Aorta (tissue), 5 donors: ENCODE results near the gene LILRA6. TPM values are rescaled to one million over a fixed set of nuclear protein-coding genes. Genes with fewer than 3 reads are reported as not detected.
"Not testable (repeated sequence)": the region's sequence is repeated elsewhere in the genome, so short reads cannot be mapped to it uniquely, and the experiment has no call there.

Experiments used
- ATAC-seq: fragments of 200-7000 bp; cut with Tn5 transposase; one replicate; pipeline ENCODE4 v1.9.1; 2022; ENCODE audit warnings: moderate library complexity; ENCODE audit not compliant: low FRiP score
- DNase-seq, 2 donors: peaks; one replicate each; pipeline ENCODE4 v3.0.0-alpha.2; 2020
- H3K27ac ChIP-seq, 2 donors: one replicate each; pipeline ENCODE4 v1.5.1; 2013; ENCODE audit warnings: low read length in 2 of 2, mild to moderate bottlenecking in 2 of 2, moderate library complexity in 2 of 2, control low read depth in 1 of 2, inconsistent platforms in 1 of 2, low read depth in 1 of 2
- H3K27me3 ChIP-seq, 2 donors: one replicate each; pipeline ENCODE4 v1.6.1; 2013; ENCODE audit warnings: control low read depth in 1 of 2, low read length in 1 of 2, mild to moderate bottlenecking in 1 of 2, moderate library complexity in 1 of 2; ENCODE audit not compliant: insufficient read depth in 2 of 2, control insufficient read depth in 1 of 2
- H3K36me3 ChIP-seq, 2 donors: one replicate each; pipeline ENCODE4 v1.6.1; 2013; ENCODE audit warnings: control low read depth in 1 of 2, low read length in 1 of 2, mild to moderate bottlenecking in 1 of 2; ENCODE audit not compliant: insufficient read depth in 2 of 2, control insufficient read depth in 1 of 2
- H3K4me1 ChIP-seq, 2 donors: one replicate each; pipeline ENCODE4 v1.6.1; 2013; ENCODE audit warnings: low read length in 2 of 2, control low read depth in 1 of 2, mild to moderate bottlenecking in 1 of 2, moderate library complexity in 1 of 2; ENCODE audit not compliant: insufficient read depth in 2 of 2, control insufficient read depth in 1 of 2
- H3K4me3 ChIP-seq, 2 donors: one replicate each; pipeline ENCODE4 v1.5.1; 2013; ENCODE audit warnings: low read length in 2 of 2, control low read depth in 1 of 2, mild to moderate bottlenecking in 1 of 2
- H3K9me3 ChIP-seq: one replicate; pipeline ENCODE4 v1.6.1; 2013; ENCODE audit warnings: mild to moderate bottlenecking, low read length; ENCODE audit not compliant: control insufficient read depth
- WGBS, 2 donors: extraction: QIAGEN DNeasy Blood & Tissue Kit; methylation state at CpG; one replicate each; pipeline ENCODE4 v1.1.7; 2013; 5-methylcytosine and 5-hydroxymethylcytosine counted together
- intact Hi-C, 2 donors: fragments of 100-400 bp; cut with DNase I; formaldehyde crosslinking; loops; one replicate each; pipeline versions ENCODE4 v1.14.2 to v1.15.0; 2022
- polyA plus RNA-seq, 2 donors: library from polyadenylated mRNA; stranded (reverse); fragments of 200-250 nt; gene quantifications; one replicate each; pipeline ENCODE4 v1.2.3, GENCODE V29; 2013
- total RNA-seq, 2 donors: library from RNA; stranded (reverse); fragmentation: NEBNext Ultra II Directional; extraction: Animal tissue kit (Norgen Biotek cat#: 25700); gene quantifications; one replicate each; pipeline ENCODE4 v1.2.1, GENCODE V29; 2021
- donor health status: healthy with polysubstance abuse.
- donor health status: Bipolar disorder and iron deficiency.
- donor health status: DM: no; HTN: no; CAD: no.
- donor health status: DM: no; HTN: no; CAD: no.
- donor health status: DM: yes; HTN: yes; CAD: no.

The LILRA6 gene
- total and polyA plus RNA-seq, 4 donors = 0.43 to 14.8 (median 9.0) TPM

GRCh38 chr19:54217517-54218247, 24.9 kb downstream of the LILRA6 start:
- H3K27ac ChIP-seq, ATAC-seq, DNase-seq, H3K4me1 ChIP-seq, H3K36me3 ChIP-seq, H3K4me3 ChIP-seq, H3K27me3 ChIP-seq, intact Hi-C loops, H3K9me3 ChIP-seq: not testable (repeated sequence)
- WGBS, 2 donors = 47 to 61% methylated on average over 14 to 17 of the region's 20 CpGs

- Histone ChIP-seq H3K4me3 (no peak overlapping the region), H3K36me3 (no peaks in the 10 kb centered on the region), H3K9me3 (no peaks in the 10 kb centered on the region), H3K4me1 (no peaks in the 10 kb centered on the region), H3K27ac (no peak overlapping the region), H3K27me3 (no peaks in the 10 kb centered on the region)
- intact Hi-C loops = no loop called here
- 84% methylated on average over 8 to 9 of the region's 9 CpGs for WGBS, 2 donors
- DNase-seq (peak in 1 of 2 donors; percentile 16), ATAC-seq (no peak)
These were observed 25.7 kb downstream of the LILRA6 start for GRCh38 chr19:54216869-54217268.

- 96 to 97% methylated on average over 14 to 16 of the region's 19 CpGs for WGBS, 2 donors
- H3K36me3 ChIP-seq, intact Hi-C loops, ATAC-seq, H3K27me3 ChIP-seq, H3K27ac ChIP-seq, H3K4me1 ChIP-seq, H3K9me3 ChIP-seq, H3K4me3 ChIP-seq: not testable (repeated sequence)
- peak in 1 of 2 donors; percentile 35 for DNase-seq
These were observed 27.9 kb downstream of the LILRA6 start for GRCh38 chr19:54214734-54215133.

- intact Hi-C loops, H3K4me3 ChIP-seq, DNase-seq, H3K4me1 ChIP-seq, H3K36me3 ChIP-seq, ATAC-seq, H3K27ac ChIP-seq, H3K9me3 ChIP-seq, H3K27me3 ChIP-seq: not testable (repeated sequence)
- WGBS, 2 donors = 73 to 79% methylated on average over 3 to 5 of the region's 5 CpGs
These were observed 28.4 kb downstream of the LILRA6 start for GRCh38 chr19:54214217-54214616.

GRCh38 chr19:54211235-54211634, 31.4 kb downstream of the LILRA6 start:
- intact Hi-C loops = no loop called here
- WGBS, 2 donors = 90 to 91% methylated on average over 12 of the region's 12 CpGs
- ATAC-seq (no peak), DNase-seq (peak in 1 of 2 donors; percentile 52)
- Histone ChIP-seq H3K36me3 (peaks cover 0 to 6% of the 10 kb centered on the region in 2 donors), H3K4me1 (no peaks in the 10 kb centered on the region), H3K27me3 (no peaks in the 10 kb centered on the region), H3K27ac (no peak overlapping the region), H3K9me3 (no peaks in the 10 kb centered on the region), H3K4me3 (no peak overlapping the region)

GRCh38 chr19:54209811-54210494, 32.6 kb downstream of the LILRA6 start:
- no peaks in the 10 kb centered on the region for H3K27me3 ChIP-seq
- peak overlapping the region in 1 of 2 donors; percentile 16 for H3K27ac ChIP-seq
- peak; percentile 62 for ATAC-seq
- intact Hi-C loops = no loop called here
- no peaks in the 10 kb centered on the region for H3K4me1 ChIP-seq
- peak; percentile 92 to 94 for DNase-seq
- no peaks in the 10 kb centered on the region for H3K9me3 ChIP-seq
- H3K36me3 ChIP-seq = peaks cover 0 to 6% of the 10 kb centered on the region in 2 donors
- 17 to 23% methylated on average over 10 of the region's 10 CpGs for WGBS, 2 donors
- no peak overlapping the region for H3K4me3 ChIP-seq

- ATAC-seq (peak; percentile 9), DNase-seq (peak in 1 of 2 donors; percentile 73)
- Histone ChIP-seq H3K27me3 (no peaks in the 10 kb centered on the region), H3K4me1 (no peaks in the 10 kb centered on the region), H3K27ac (peak overlapping the region in 1 of 2 donors; percentile 16), H3K9me3 (no peaks in the 10 kb centered on the region), H3K4me3 (no peak overlapping the region), H3K36me3 (peaks cover 0 to 6% of the 10 kb centered on the region in 2 donors)
- intact Hi-C loops = no loop called here
- 53 to 55% methylated on average over 22 to 24 of the region's 24 CpGs for WGBS, 2 donors
These were observed 33.4 kb downstream of the LILRA6 start for GRCh38 chr19:54209058-54209810.

GRCh38 chr19:54208784-54209057, 33.9 kb downstream of the LILRA6 start:
- Histone ChIP-seq H3K27me3 (no peaks in the 10 kb centered on the region), H3K27ac (no peak overlapping the region), H3K4me1 (no peaks in the 10 kb centered on the region), H3K4me3 (no peak overlapping the region), H3K36me3 (peaks cover 0 to 6% of the 10 kb centered on the region in 2 donors), H3K9me3 (no peaks in the 10 kb centered on the region)
- peak in 1 of 2 donors; percentile 69 for DNase-seq
- intact Hi-C loops = no loop called here
- ATAC-seq = no peak
- 73 to 76% methylated on average over 8 of the region's 8 CpGs for WGBS, 2 donors
